Activated CD8-positive, alpha-beta T cell treated with anti-CD3 and anti-CD28 coated beads for 36 hours (primary cell): ENCODE measurements around the gene GHRH. TPM values are rescaled to one million over a fixed set of nuclear protein-coding genes. Genes with fewer than 3 reads are reported as not detected.

ENCODE experiments used
- ATAC-seq: fragments of 200-7000 bp; cut with Tn5 transposase; one replicate; pipeline ENCODE4 v1.10.0; 2021; ENCODE audit warnings: mild to moderate bottlenecking, moderate library complexity
- CTCF ChIA-PET: fragments of 350-600 bp; sonication (Branson Sonifier 250); formaldehyde crosslinking; loops from one replicate; lab custom pipeline; 2021; ENCODE audit warnings: antibody characterized with exemption; lab: Charles Lee
- POLR2A ChIA-PET: fragments of 350-600 bp; sonication (Branson Sonifier 250); formaldehyde crosslinking; loops from one replicate; lab custom pipeline; 2021; ENCODE audit warnings: antibody characterized with exemption; lab: Charles Lee
- DNase-seq: peaks from one replicate; pipeline ENCODE4 v3.0.0-alpha.2; 2020
- H3K27ac Mint-ChIP-seq: one replicate; pipeline ENCODE4 v1.8.0; 2021; ENCODE audit warnings: mild to moderate bottlenecking, mixed read lengths
- H3K27me3 Mint-ChIP-seq: one replicate; pipeline ENCODE4 v1.8.0; 2021; ENCODE audit warnings: mixed read lengths
- H3K36me3 Mint-ChIP-seq: one replicate; pipeline ENCODE4 v1.8.0; 2021; ENCODE audit warnings: low read depth, mixed read lengths
- H3K4me1 Mint-ChIP-seq: one replicate; pipeline ENCODE4 v1.8.0; 2021; ENCODE audit warnings: low read depth, mixed read lengths
- H3K4me3 Mint-ChIP-seq: one replicate; pipeline ENCODE4 v1.8.0; 2021; ENCODE audit warnings: mild to moderate bottlenecking, moderate library complexity, mixed read lengths
- H3K9me3 Mint-ChIP-seq: one replicate; pipeline ENCODE4 v1.8.0; 2021; ENCODE audit warnings: mixed read lengths
- intact Hi-C: fragments of 100-400 bp; cut with micrococcal nuclease; formaldehyde crosslinking; loops from one replicate; pipeline ENCODE4 v1.10.0; 2022
- total RNA-seq, 2 experiments: library from RNA; stranded (reverse); gene quantifications; one replicate each; pipeline ENCODE4 v1.2.3, GENCODE V29; 2021
- TF ChIP-seq, protein P1 (sequence below): fragments of 200-600 bp; IDR thresholded peaks from one replicate; pipeline ENCODE4 v1.8.0; 2022; ENCODE audit warnings: antibody characterized with exemption, mild to moderate bottlenecking

GHRH gene
- total RNA-seq, 2 experiments from 2014 or later = not detected

DNA sequence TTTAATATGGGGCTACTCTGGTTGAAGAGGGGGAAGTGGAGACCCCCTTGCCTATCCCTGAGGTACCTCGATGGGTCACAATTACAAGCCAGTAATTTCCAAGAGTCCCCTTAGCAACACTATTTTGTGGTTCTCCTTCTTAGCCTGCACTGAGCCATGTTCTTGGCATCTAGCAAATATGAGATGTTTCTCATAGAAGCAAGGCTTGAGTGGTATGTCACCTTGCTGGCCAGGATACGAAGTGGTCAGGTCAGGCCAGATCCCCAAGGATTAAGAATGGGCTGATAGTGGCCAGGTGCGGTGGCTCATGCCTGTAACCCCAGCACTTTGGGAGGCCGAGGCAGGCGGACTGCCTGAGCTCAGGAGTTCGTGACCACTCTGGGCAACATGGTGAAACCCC is 2.1 kb upstream of the GHRH start:
- H3K27ac Mint-ChIP-seq = no peak overlapping the region
- no peaks in the 10 kb centered on the region for H3K9me3 Mint-ChIP-seq
- ATAC-seq (no peak), DNase-seq (no peak)
- H3K27me3 Mint-ChIP-seq = peaks cover 6% of the 10 kb centered on the region
- H3K36me3 Mint-ChIP-seq = no peaks in the 10 kb centered on the region
- no peak overlapping the region for H3K4me3 Mint-ChIP-seq
- H3K4me1 Mint-ChIP-seq = no peaks in the 10 kb centered on the region
- ChIA-PET CTCF (no interaction called here), POLR2A (no interaction called here)
- intact Hi-C loops = no loop called here
- TF ChIP-seq, protein P1, sequence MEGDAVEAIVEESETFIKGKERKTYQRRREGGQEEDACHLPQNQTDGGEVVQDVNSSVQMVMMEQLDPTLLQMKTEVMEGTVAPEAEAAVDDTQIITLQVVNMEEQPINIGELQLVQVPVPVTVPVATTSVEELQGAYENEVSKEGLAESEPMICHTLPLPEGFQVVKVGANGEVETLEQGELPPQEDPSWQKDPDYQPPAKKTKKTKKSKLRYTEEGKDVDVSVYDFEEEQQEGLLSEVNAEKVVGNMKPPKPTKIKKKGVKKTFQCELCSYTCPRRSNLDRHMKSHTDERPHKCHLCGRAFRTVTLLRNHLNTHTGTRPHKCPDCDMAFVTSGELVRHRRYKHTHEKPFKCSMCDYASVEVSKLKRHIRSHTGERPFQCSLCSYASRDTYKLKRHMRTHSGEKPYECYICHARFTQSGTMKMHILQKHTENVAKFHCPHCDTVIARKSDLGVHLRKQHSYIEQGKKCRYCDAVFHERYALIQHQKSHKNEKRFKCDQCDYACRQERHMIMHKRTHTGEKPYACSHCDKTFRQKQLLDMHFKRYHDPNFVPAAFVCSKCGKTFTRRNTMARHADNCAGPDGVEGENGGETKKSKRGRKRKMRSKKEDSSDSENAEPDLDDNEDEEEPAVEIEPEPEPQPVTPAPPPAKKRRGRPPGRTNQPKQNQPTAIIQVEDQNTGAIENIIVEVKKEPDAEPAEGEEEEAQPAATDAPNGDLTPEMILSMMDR = no peak

DNA sequence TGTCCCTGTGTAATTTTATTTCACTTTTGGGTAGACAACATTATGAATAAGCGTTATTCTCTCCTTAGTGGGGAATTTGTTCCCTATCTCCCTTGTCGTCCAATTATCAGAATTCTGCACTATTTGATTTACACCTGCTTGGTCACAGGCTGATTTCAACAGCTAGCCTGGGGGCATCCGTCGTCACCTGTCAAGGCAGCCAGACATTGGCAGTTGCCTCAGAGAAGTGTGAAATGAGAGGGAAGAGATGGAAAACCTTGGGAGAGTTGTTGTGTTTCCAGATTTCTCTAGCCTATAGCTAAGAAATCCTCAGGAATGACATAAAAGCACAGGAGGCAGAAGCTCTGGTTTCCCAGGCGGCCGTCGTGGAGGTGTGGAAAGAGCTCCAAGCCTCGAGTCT is 891 bp upstream of the GHRH start:
- Mint-ChIP-seq H3K4me3 (no peak overlapping the region), H3K4me1 (no peaks in the 10 kb centered on the region), H3K27ac (no peak overlapping the region), H3K9me3 (no peaks in the 10 kb centered on the region), H3K36me3 (no peaks in the 10 kb centered on the region), H3K27me3 (peaks cover 7% of the 10 kb centered on the region)
- DNase-seq = no peak
- intact Hi-C loops = no loop called here
- POLR2A ChIA-PET = interaction anchor here (1.1 kb wide), 1 partner anchor 84 kb away, joined by 3 read pairs; no protein-coding TSS in a partner anchor
- TF ChIP-seq, protein P1 = no peak
- CTCF ChIA-PET = interaction anchor here (1.2 kb wide), 1 partner anchor 273 kb away, joined by 4 read pairs; no protein-coding TSS in a partner anchor
- ATAC-seq = no peak

DNA sequence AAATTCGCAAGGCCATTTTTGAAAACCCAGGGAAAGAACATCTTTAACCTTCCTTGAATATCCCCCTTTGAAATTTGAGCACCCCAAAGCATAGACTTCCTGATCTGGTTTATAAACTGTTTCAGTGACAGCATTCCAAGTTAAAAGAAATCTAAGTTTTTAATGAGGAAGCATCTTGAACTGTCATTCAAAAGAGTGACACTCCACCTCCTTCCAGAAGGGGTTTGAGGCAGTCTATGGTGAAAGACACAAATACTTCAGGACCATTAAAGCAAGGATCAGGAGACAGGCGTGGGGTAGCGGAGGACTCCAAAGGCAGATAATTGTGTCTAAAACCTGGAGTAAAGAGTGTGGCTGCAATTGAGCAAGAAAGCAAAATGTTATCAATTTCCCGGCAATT is 691 bp downstream of the GHRH start:
- intact Hi-C loops = no loop called here
- Mint-ChIP-seq H3K27ac (no peak overlapping the region), H3K27me3 (peaks cover 7% of the 10 kb centered on the region), H3K4me3 (no peak overlapping the region), H3K4me1 (no peaks in the 10 kb centered on the region), H3K9me3 (no peaks in the 10 kb centered on the region), H3K36me3 (no peaks in the 10 kb centered on the region)
- POLR2A ChIA-PET = interaction anchor here (0.6 kb wide), 1 partner anchor 872 kb away, joined by 3 read pairs; no protein-coding TSS in a partner anchor
- DNase-seq (no peak), ATAC-seq (no peak)
- TF ChIP-seq, protein P1 = no peak
- CTCF ChIA-PET = interaction anchor here (1.3 kb wide), 1 partner anchor 9 kb away, joined by 3 read pairs; no protein-coding TSS in a partner anchor

DNA sequence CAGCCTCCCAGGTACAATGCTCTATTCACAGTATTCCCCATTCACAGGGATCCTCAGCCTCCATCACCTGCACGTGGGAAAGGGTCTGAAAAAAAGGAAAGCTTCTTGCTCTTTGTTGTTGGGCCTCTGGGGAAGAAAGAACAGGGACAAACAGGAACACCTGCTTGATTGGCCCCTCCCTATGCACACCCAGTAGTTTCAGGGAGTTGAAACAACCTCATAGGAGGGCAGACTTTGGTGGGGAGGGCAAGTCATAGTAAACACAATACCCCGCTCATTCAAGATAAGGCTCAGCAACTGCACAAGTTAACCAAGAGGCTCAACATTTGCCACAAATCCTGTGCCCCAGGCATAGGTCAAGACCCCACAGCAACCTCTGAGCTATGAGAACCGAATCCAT is 1.7 kb downstream of the GHRH start:
- Mint-ChIP-seq H3K4me1 (no peaks in the 10 kb centered on the region), H3K27ac (no peak overlapping the region), H3K4me3 (no peak overlapping the region), H3K9me3 (no peaks in the 10 kb centered on the region), H3K36me3 (no peaks in the 10 kb centered on the region), H3K27me3 (peaks cover 7% of the 10 kb centered on the region)
- POLR2A ChIA-PET = no interaction called here
- ATAC-seq = no peak
- intact Hi-C loops = no loop called here
- DNase-seq = no peak
- TF ChIP-seq, protein P1 = no peak
- CTCF ChIA-PET = interaction anchor here (1.3 to 1.4 kb wide), 2 partner anchors 10 to 275 kb away, joined by 3 to 6 read pairs; no protein-coding TSS in a partner anchor

DNA sequence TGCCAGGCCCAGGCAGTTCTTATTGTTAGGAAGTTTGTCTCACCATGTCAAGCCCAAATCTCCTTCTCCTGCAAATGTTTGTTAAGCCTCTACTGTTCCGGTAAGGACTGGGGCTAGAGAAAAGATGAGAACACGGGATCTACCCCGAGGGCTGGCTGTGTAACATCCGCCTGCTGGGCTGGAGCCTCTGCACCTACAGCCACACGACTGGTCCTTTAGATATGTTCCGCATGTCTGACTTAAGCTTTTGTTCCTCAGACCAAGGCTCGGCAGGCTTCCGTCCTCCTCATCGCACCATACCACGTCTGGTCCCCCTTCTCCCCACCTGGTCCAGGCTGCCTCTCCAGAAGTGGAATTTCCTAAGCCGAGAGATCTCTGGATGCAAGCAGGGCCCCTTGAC is 2.6 kb downstream of the GHRH start:
- CTCF ChIA-PET = interaction anchor here (1.4 kb wide), 1 partner anchor 276 kb away, joined by 6 read pairs; no protein-coding TSS in a partner anchor
- no peaks in the 10 kb centered on the region for H3K36me3 Mint-ChIP-seq
- POLR2A ChIA-PET = no interaction called here
- peaks cover 7% of the 10 kb centered on the region for H3K27me3 Mint-ChIP-seq
- intact Hi-C loops = no loop called here
- H3K27ac Mint-ChIP-seq = no peak overlapping the region
- no peak overlapping the region for H3K4me3 Mint-ChIP-seq
- ATAC-seq = no peak
- H3K9me3 Mint-ChIP-seq = no peaks in the 10 kb centered on the region
- TF ChIP-seq, protein P1 = no peak
- no peak for DNase-seq
- H3K4me1 Mint-ChIP-seq = no peaks in the 10 kb centered on the region
